Skeletal muscle satellite cell (primary cell): ENCODE data around the gene AFF3.
"Not testable (repeated sequence)": the region's sequence is repeated elsewhere in the genome, so short reads cannot be mapped to it uniquely, and the experiment has no call there.

Experiments used
- H3K27me3 ChIP-seq: 2 replicates; pipeline ENCODE4 v1.7.0; 2013; ENCODE audit warnings: low read length; ENCODE audit not compliant: control insufficient read depth, insufficient read depth
- H3K36me3 ChIP-seq: 2 replicates; pipeline ENCODE4 v1.7.0; 2013; ENCODE audit warnings: mild to moderate bottlenecking, control low read depth, low read length; ENCODE audit not compliant: insufficient read depth
- H3K4me1 ChIP-seq: 2 replicates; pipeline ENCODE4 v1.7.0; 2013; ENCODE audit warnings: low read length; ENCODE audit not compliant: control insufficient read depth, insufficient read depth
- H3K4me2 ChIP-seq: 2 replicates; pipeline ENCODE4 v1.7.0; 2013; ENCODE audit warnings: mild to moderate bottlenecking, low read length
- H3K4me3 ChIP-seq: 2 replicates; pipeline ENCODE4 v1.7.0; 2013; ENCODE audit warnings: low read length
- H3K9ac ChIP-seq: 2 replicates; pipeline ENCODE4 v1.7.0; 2013; ENCODE audit warnings: mild to moderate bottlenecking, low read depth, low read length, moderate library complexity
- H3K9me3 ChIP-seq: replicated peaks from 2 replicates; pipeline ENCODE4 v1.7.0; 2013; ENCODE audit warnings: mild to moderate bottlenecking, control low read depth, low read length

The AFF3 gene

GRCh38 chr2:100082302-100082978, 60.0 kb downstream of the AFF3 start:
- not testable (repeated sequence) for H3K4me2 ChIP-seq, H3K36me3 ChIP-seq, H3K4me1 ChIP-seq, H3K27me3 ChIP-seq, H3K4me3 ChIP-seq, H3K9me3 ChIP-seq, H3K9ac ChIP-seq

GRCh38 chr2:100077935-100078334, 64.5 kb downstream of the AFF3 start:
- H3K9me3 ChIP-seq, result no peaks in the 10 kb centered on the region
- H3K27me3 ChIP-seq, result no peaks in the 10 kb centered on the region
- H3K4me1 ChIP-seq, result no peaks in the 10 kb centered on the region
- no peaks in the 10 kb centered on the region for H3K36me3 ChIP-seq
- no peak overlapping the region for H3K4me3 ChIP-seq
- H3K9ac ChIP-seq, result no peak overlapping the region
- H3K4me2 ChIP-seq, result no peak overlapping the region

GRCh38 chr2:100077456-100077855, 64.9 kb downstream of the AFF3 start:
- no peaks in the 10 kb centered on the region for H3K4me1 ChIP-seq
- no peak overlapping the region for H3K9ac ChIP-seq
- H3K9me3 ChIP-seq, result no peaks in the 10 kb centered on the region
- H3K36me3 ChIP-seq, result no peaks in the 10 kb centered on the region
- H3K4me2 ChIP-seq, result no peak overlapping the region
- H3K4me3 ChIP-seq, result no peak overlapping the region
- no peaks in the 10 kb centered on the region for H3K27me3 ChIP-seq

- Histone ChIP-seq H3K27me3 (no peaks in the 10 kb centered on the region), H3K4me3 (no peak overlapping the region), H3K9me3 (no peaks in the 10 kb centered on the region), H3K4me1 (no peaks in the 10 kb centered on the region), H3K9ac (no peak overlapping the region), H3K4me2 (no peak overlapping the region), H3K36me3 (no peaks in the 10 kb centered on the region)
Observed at GRCh38 chr2:100075532-100075931, 66.9 kb downstream of the AFF3 start.

GRCh38 chr2:100073110-100073509, 69.3 kb downstream of the AFF3 start:
- Histone ChIP-seq H3K4me1 (no peaks in the 10 kb centered on the region), H3K9ac (no peak overlapping the region), H3K9me3 (no peaks in the 10 kb centered on the region), H3K4me3 (no peak overlapping the region), H3K4me2 (no peak overlapping the region), H3K36me3 (no peaks in the 10 kb centered on the region), H3K27me3 (no peaks in the 10 kb centered on the region)

- H3K4me1 ChIP-seq, result no peaks in the 10 kb centered on the region
- no peaks in the 10 kb centered on the region for H3K27me3 ChIP-seq
- no peak overlapping the region for H3K4me3 ChIP-seq
- H3K36me3 ChIP-seq, result no peaks in the 10 kb centered on the region
- no peak overlapping the region for H3K4me2 ChIP-seq
- no peaks in the 10 kb centered on the region for H3K9me3 ChIP-seq
- H3K9ac ChIP-seq, result no peak overlapping the region
Observed at GRCh38 chr2:100072503-100072902, 69.9 kb downstream of the AFF3 start.

- no peaks in the 10 kb centered on the region for H3K4me1 ChIP-seq
- no peak overlapping the region for H3K4me2 ChIP-seq
- H3K27me3 ChIP-seq, result no peaks in the 10 kb centered on the region
- H3K4me3 ChIP-seq, result no peak overlapping the region
- H3K36me3 ChIP-seq, result no peaks in the 10 kb centered on the region
- no peaks in the 10 kb centered on the region for H3K9me3 ChIP-seq
- H3K9ac ChIP-seq, result no peak overlapping the region
Observed at GRCh38 chr2:100071335-100072043, 70.9 kb downstream of the AFF3 start.

- H3K27me3 ChIP-seq, result no peaks in the 10 kb centered on the region
- H3K4me1 ChIP-seq, result no peaks in the 10 kb centered on the region
- no peak overlapping the region for H3K4me3 ChIP-seq
- H3K9me3 ChIP-seq, result no peaks in the 10 kb centered on the region
- H3K4me2 ChIP-seq, result no peak overlapping the region
- no peaks in the 10 kb centered on the region for H3K36me3 ChIP-seq
- no peak overlapping the region for H3K9ac ChIP-seq
Observed at GRCh38 chr2:100070078-100070477, 72.3 kb downstream of the AFF3 start.

GRCh38 chr2:100068395-100068794, 74.0 kb downstream of the AFF3 start:
- H3K4me2 ChIP-seq, result no peak overlapping the region
- no peaks in the 10 kb centered on the region for H3K4me1 ChIP-seq
- H3K9ac ChIP-seq, result no peak overlapping the region
- H3K36me3 ChIP-seq, result no peaks in the 10 kb centered on the region
- H3K9me3 ChIP-seq, result no peaks in the 10 kb centered on the region
- no peak overlapping the region for H3K4me3 ChIP-seq
- no peaks in the 10 kb centered on the region for H3K27me3 ChIP-seq

- Histone ChIP-seq H3K4me1 (no peaks in the 10 kb centered on the region), H3K27me3 (no peaks in the 10 kb centered on the region), H3K9ac (no peak overlapping the region), H3K4me2 (no peak overlapping the region), H3K9me3 (no peaks in the 10 kb centered on the region), H3K36me3 (no peaks in the 10 kb centered on the region), H3K4me3 (no peak overlapping the region)
Observed at GRCh38 chr2:100067784-100068183, 74.6 kb downstream of the AFF3 start.

GRCh38 chr2:100066856-100067255, 75.5 kb downstream of the AFF3 start:
- Histone ChIP-seq H3K4me2 (no peak overlapping the region), H3K9me3 (no peaks in the 10 kb centered on the region), H3K27me3 (no peaks in the 10 kb centered on the region), H3K4me3 (no peak overlapping the region), H3K9ac (no peak overlapping the region), H3K36me3 (no peaks in the 10 kb centered on the region), H3K4me1 (no peaks in the 10 kb centered on the region)

GRCh38 chr2:100066246-100066645, 76.1 kb downstream of the AFF3 start:
- Histone ChIP-seq H3K9ac (no peak overlapping the region), H3K4me2 (no peak overlapping the region), H3K4me3 (no peak overlapping the region), H3K4me1 (no peaks in the 10 kb centered on the region), H3K9me3 (no peaks in the 10 kb centered on the region), H3K36me3 (no peaks in the 10 kb centered on the region), H3K27me3 (no peaks in the 10 kb centered on the region)
